HepG2 (cell line): ENCODE data around the gene TOM1L1.

Experiments
- CTCF ChIP-seq: sonication (generic); formaldehyde crosslinking; IDR thresholded peaks from 2 replicates; pipeline ENCODE4 v1.5.0; 2020; ENCODE audit warnings: mild to moderate bottlenecking, missing genetic modification reagents, moderate library complexity
- ESRRA ChIP-seq: sonication (generic); formaldehyde crosslinking; IDR thresholded peaks from 2 replicates; pipeline ENCODE4 v1.5.1; 2020; ENCODE audit warnings: mild to moderate bottlenecking, low read depth, missing genetic modification reagents
- LCORL ChIP-seq, 2 experiments: fragments of 450-650 bp in 1 of 2; sonication (generic) in 1 of 2; formaldehyde crosslinking in 1 of 2; IDR thresholded peaks; 2 replicates each; pipeline versions ENCODE4 v1.5.0 to v1.6.1; 2017 to 2020; ENCODE audit warnings: antibody characterized with exemption in 1 of 2, missing genetic modification reagents in 1 of 2
- MAX ChIP-seq: IDR thresholded peaks from 2 replicates; pipeline ENCODE4 v1.6.1; 2012; ENCODE audit warnings: inconsistent platforms
- NCOR1 ChIP-seq: fragments of 200-600 bp; sonication (generic); IDR thresholded peaks from 2 replicates; pipeline ENCODE4 v1.7.0; 2017; ENCODE audit warnings: antibody characterized with exemption, low read length, borderline replicate concordance
- REPIN1 ChIP-seq: sonication (generic); formaldehyde crosslinking; IDR thresholded peaks from 2 replicates; pipeline ENCODE4 v1.8.0; 2022; ENCODE audit warnings: missing genetic modification reagents, low read depth, mild to moderate bottlenecking, borderline replicate concordance
- TCF7 ChIP-seq: sonication (generic); IDR thresholded peaks from 2 replicates; pipeline ENCODE4 v1.6.1; 2016; ENCODE audit warnings: antibody characterized with exemption, low read depth
- THYN1 ChIP-seq: sonication (generic); formaldehyde crosslinking; IDR thresholded peaks from 2 replicates; pipeline ENCODE4 v1.8.1; 2023; ENCODE audit warnings: low read depth, mild to moderate bottlenecking, moderate library complexity, missing genetic modification reagents, borderline replicate concordance
- ZBTB33 ChIP-seq: sonication (generic); formaldehyde crosslinking; IDR thresholded peaks from 2 replicates; pipeline ENCODE4 v1.4.0; 2020; ENCODE audit warnings: missing genetic modification reagents
- ZBTB37 ChIP-seq: sonication (generic); formaldehyde crosslinking; IDR thresholded peaks from 2 replicates; pipeline ENCODE4 v1.4.0; 2020; ENCODE audit warnings: mild to moderate bottlenecking, missing genetic modification reagents
- ZNF101 ChIP-seq: sonication (generic); formaldehyde crosslinking; IDR thresholded peaks from 2 replicates; pipeline ENCODE4 v1.4.0; 2020; ENCODE audit warnings: mild to moderate bottlenecking, low read depth, missing genetic modification reagents, borderline replicate concordance
- ZNF12 ChIP-seq: sonication (generic); formaldehyde crosslinking; IDR thresholded peaks from 2 replicates; pipeline ENCODE4 v1.5.0; 2020; ENCODE audit warnings: missing genetic modification reagents
- ZNF20 ChIP-seq: sonication (generic); formaldehyde crosslinking; IDR thresholded peaks from 2 replicates; pipeline ENCODE4 v1.4.0; 2020; ENCODE audit warnings: mild to moderate bottlenecking, moderate library complexity, missing genetic modification reagents
- ZZZ3 ChIP-seq: sonication (generic); formaldehyde crosslinking; IDR thresholded peaks from 2 replicates; pipeline ENCODE4 v1.4.0; 2020; ENCODE audit warnings: missing genetic modification reagents, mild to moderate bottlenecking, borderline replicate concordance

GRCh38 chr17:55002458-55002857, 101.8 kb downstream of the TOM1L1 start:
- TF ChIP-seq ZBTB37 (CRISPR knock-in tag): no peak
- no peak for TF ChIP-seq ZZZ3 (CRISPR knock-in tag)
- no peak for TF ChIP-seq ZBTB33 (CRISPR knock-in tag)
- TF ChIP-seq ZNF12 (CRISPR knock-in tag): no peak
- no peak for TF ChIP-seq CTCF (CRISPR knock-in tag)
- TF ChIP-seq NCOR1: no peak
- TF ChIP-seq LCORL (IDR thresholded peaks at IDR 0.05): no peak
- TF ChIP-seq LCORL (CRISPR knock-in tag; IDR thresholded peaks at IDR 0.05): no peak
- TF ChIP-seq ZNF20 (CRISPR knock-in tag): no peak
- no peak for TF ChIP-seq MAX
- TF ChIP-seq ZNF101 (CRISPR knock-in tag): no peak
- TF ChIP-seq ESRRA (CRISPR knock-in tag): no peak
- TF ChIP-seq THYN1 (CRISPR knock-in tag): no peak
- TF ChIP-seq REPIN1 (CRISPR knock-in tag): no peak
- TF ChIP-seq TCF7: no peak
